GM19467 (cell line): ENCODE results near the gene SLC41A2.
"Not testable (repeated sequence)": the region's sequence is repeated elsewhere in the genome, so short reads cannot be mapped to it uniquely, and the experiment has no call there.

Experiments
- ATAC-seq: cut with Tn5 transposase; IDR thresholded peaks from one replicate; pipeline ENCODE4 v1.9.1; 2021; ENCODE audit warnings: mild to moderate bottlenecking, moderate library complexity; ENCODE audit not compliant: unreplicated experiment

Gene SLC41A2

GRCh38 chr12:104964856-104965205 is 6.7 kb upstream of the SLC41A2 start:
- ATAC-seq: no peak

GRCh38 chr12:104964167-104964855 is 6.2 kb upstream of the SLC41A2 start:
- ATAC-seq: no peak

GRCh38 chr12:104963757-104964156 is 5.7 kb upstream of the SLC41A2 start:
- no peak for ATAC-seq

GRCh38 chr12:104960464-104960863 is 2.4 kb upstream of the SLC41A2 start:
- no peak for ATAC-seq

- ATAC-seq: no peak
Measured at GRCh38 chr12:104959335-104959841, 1.3 kb upstream of the SLC41A2 start.

- no peak for ATAC-seq
Measured at GRCh38 chr12:104958805-104959334, 780 bp upstream of the SLC41A2 start.

GRCh38 chr12:104957719-104958000 is 430 bp downstream of the SLC41A2 start:
- ATAC-seq: no peak

GRCh38 chr12:104956870-104957718 is 996 bp downstream of the SLC41A2 start:
- no peak for ATAC-seq

- ATAC-seq: no peak
Measured at GRCh38 chr12:104955703-104956102, 2.4 kb downstream of the SLC41A2 start.

- no peak for ATAC-seq
Measured at GRCh38 chr12:104953323-104953722, 4.8 kb downstream of the SLC41A2 start.

- no peak for ATAC-seq
Measured at GRCh38 chr12:104952816-104953215, 5.3 kb downstream of the SLC41A2 start.

- ATAC-seq: no peak
Measured at GRCh38 chr12:104951759-104952509, 6.2 kb downstream of the SLC41A2 start.

- not testable (repeated sequence) for ATAC-seq
Measured at GRCh38 chr12:104948716-104949115, 9.4 kb downstream of the SLC41A2 start.

- no peak for ATAC-seq
Measured at GRCh38 chr12:104944252-104944651, 13.8 kb downstream of the SLC41A2 start.

- not testable (repeated sequence) for ATAC-seq
Measured at GRCh38 chr12:104943401-104943800, 14.7 kb downstream of the SLC41A2 start.

- no peak for ATAC-seq
Measured at GRCh38 chr12:104942075-104942474, 16.0 kb downstream of the SLC41A2 start.

- no peak for ATAC-seq
Measured at GRCh38 chr12:104941454-104941853, 16.6 kb downstream of the SLC41A2 start.

GRCh38 chr12:104939089-104939488 is 19.0 kb downstream of the SLC41A2 start:
- ATAC-seq: no peak

GRCh38 chr12:104938371-104938770 is 19.7 kb downstream of the SLC41A2 start:
- no peak for ATAC-seq

GRCh38 chr12:104935886-104936285 is 22.2 kb downstream of the SLC41A2 start:
- no peak for ATAC-seq

GRCh38 chr12:104933778-104934177 is 24.3 kb downstream of the SLC41A2 start:
- ATAC-seq: no peak
